HG03066 (cell line): ENCODE measurements around the gene STK35.

ENCODE experiments used
- ATAC-seq: cut with Tn5 transposase; IDR thresholded peaks from one replicate; pipeline ENCODE4 v1.9.1; 2021; ENCODE audit warnings: low read depth; ENCODE audit not compliant: unreplicated experiment

Gene STK35

GRCh38 chr20:2132461-2132901, 30.9 kb downstream of the STK35 start:
- ATAC-seq = no peak

- ATAC-seq = no peak
These were observed 31.9 kb downstream of the STK35 start for GRCh38 chr20:2133318-2134183.

GRCh38 chr20:2135013-2135412, 33.4 kb downstream of the STK35 start:
- no peak for ATAC-seq

- ATAC-seq = no peak
These were observed 34.6 kb downstream of the STK35 start for GRCh38 chr20:2136275-2136674.

GRCh38 chr20:2137552-2138201, 36.0 kb downstream of the STK35 start:
- no peak for ATAC-seq

- ATAC-seq = no peak
These were observed 36.8 kb downstream of the STK35 start for GRCh38 chr20:2138396-2138795.

- no peak for ATAC-seq
These were observed 37.6 kb downstream of the STK35 start for GRCh38 chr20:2139250-2139649.

GRCh38 chr20:2139736-2140135, 38.1 kb downstream of the STK35 start:
- no peak for ATAC-seq

- no peak for ATAC-seq
These were observed 38.9 kb downstream of the STK35 start for GRCh38 chr20:2140561-2140960.

- no peak for ATAC-seq
These were observed 40.3 kb downstream of the STK35 start for GRCh38 chr20:2141600-2142575.

GRCh38 chr20:2142649-2143048, 41.0 kb downstream of the STK35 start:
- no peak for ATAC-seq

- ATAC-seq = no peak
These were observed 42.0 kb downstream of the STK35 start for GRCh38 chr20:2143594-2143993.

GRCh38 chr20:2144850-2145249, 43.2 kb downstream of the STK35 start:
- ATAC-seq = no peak

GRCh38 chr20:2145376-2145775, 43.7 kb downstream of the STK35 start:
- ATAC-seq = no peak

- no peak for ATAC-seq
These were observed 44.6 kb downstream of the STK35 start for GRCh38 chr20:2146080-2146867.

- ATAC-seq = no peak
These were observed 47.9 kb downstream of the STK35 start for GRCh38 chr20:2149507-2149906.

GRCh38 chr20:2150660-2151059, 49.0 kb downstream of the STK35 start:
- ATAC-seq = no peak

GRCh38 chr20:2151858-2152281, 50.2 kb downstream of the STK35 start:
- ATAC-seq = no peak

- no peak for ATAC-seq
These were observed 50.7 kb downstream of the STK35 start for GRCh38 chr20:2152317-2152716.

GRCh38 chr20:2153326-2153725, 51.7 kb downstream of the STK35 start:
- no peak for ATAC-seq
